Mammary microvascular endothelial cell (primary cell): ENCODE results near the gene CEL. TPM values are rescaled to one million over a fixed set of nuclear protein-coding genes. Genes with fewer than 3 reads are reported as not detected.

ENCODE experiments used
- total RNA-seq: library from RNA; depleted of rRNA; stranded (reverse); fragments of >200 nt; gene quantifications from 2 replicates; pipeline ENCODE4 v1.2.3, GENCODE V29; 2015

Gene CEL
- 0.07 and 0.10 TPM in 2 replicates for total RNA-seq

GRCh38 chr9:133061764-133062145 lies at the start of gene CEL:
TSS of gene CEL (plus strand) at chr9:133061981. CDS start at chr9:133062003, 22 bp downstream.

GRCh38 chr9:133030317-133031129 lies 31.3 kb upstream of the CEL start, which contains the start of gene GTF3C5:
TSS of gene GTF3C5 (plus strand) at chr9:133030997. CDS start at chr9:133031012, 15 bp downstream.

Other genes with a start within 250 kb of the CEL start
- gene AK8, start 183.7 kb upstream of the CEL start, total RNA-seq: 0.07 and 0.15 TPM in 2 replicates
- 1.4 and 1.5 TPM in 2 replicates for gene SPACA9, start 183.1 kb upstream of the CEL start, total RNA-seq
- 18.3 and 20.8 TPM in 2 replicates for gene TSC1, start 117.4 kb upstream of the CEL start, total RNA-seq
- not detected in 2 replicates for gene GFI1B, start 83.3 kb upstream of the CEL start, total RNA-seq
- gene GTF3C5, start 31.0 kb upstream of the CEL start, total RNA-seq: 56.6 and 68.7 TPM in 2 replicates
- 26.3 and 30.5 TPM in 2 replicates for gene RALGDS, start 59.3 kb downstream of the CEL start, total RNA-seq
- gene GBGT1, start 101.9 kb downstream of the CEL start, total RNA-seq: 6.0 and 6.4 TPM in 2 replicates
- gene OBP2B, start 147.3 kb downstream of the CEL start, total RNA-seq: not detected in 2 replicates
- gene ABO, start 213.2 kb downstream of the CEL start, total RNA-seq: not detected in 2 replicates